22Rv1 (cell line): ENCODE measurements around the gene TRAF1.
A peak's percentile ranks its signal among the peaks of the same experiment; 100 is the strongest.

ENCODE experiments used
- H3K27ac ChIP-seq: fragments of 450-650 bp; 2 replicates; pipeline ENCODE4 v1.5.1; 2017
- CTCF ChIP-seq: fragments of 450-650 bp; IDR thresholded peaks from 2 replicates; pipeline ENCODE4 v1.5.1; 2017; ENCODE audit warnings: mild to moderate bottlenecking
- ZFX ChIP-seq: fragments of 450-650 bp; IDR thresholded peaks from 2 replicates; pipeline ENCODE4 v1.6.1; 2017; ENCODE audit warnings: antibody characterized with exemption, borderline replicate concordance

Gene TRAF1

GRCh38 chr9:120948824-120949223 lies 22.2 kb upstream of the TRAF1 start:
- no peak for TF ChIP-seq ZFX
- TF ChIP-seq CTCF: no peak
- no peak overlapping the region for H3K27ac ChIP-seq

- no peak overlapping the region for H3K27ac ChIP-seq
- TF ChIP-seq ZFX (no peak), CTCF (no peak)
These were observed 20.6 kb upstream of the TRAF1 start for GRCh38 chr9:120947222-120947621.

GRCh38 chr9:120946259-120946658 lies 19.7 kb upstream of the TRAF1 start:
- no peak overlapping the region for H3K27ac ChIP-seq

GRCh38 chr9:120944948-120945347 lies 18.4 kb upstream of the TRAF1 start:
- TF ChIP-seq CTCF: no peak
- TF ChIP-seq ZFX: no peak
- H3K27ac ChIP-seq: no peak overlapping the region

More at GRCh38 chr9:120946259-120946658, 19.7 kb upstream of the TRAF1 start:
- TF ChIP-seq ZFX (no peak), CTCF (no peak)

GRCh38 chr9:120944434-120944843 lies 17.8 kb upstream of the TRAF1 start:
- TF ChIP-seq ZFX (no peak), CTCF (no peak)
- H3K27ac ChIP-seq: no peak overlapping the region

- no peak for TF ChIP-seq ZFX
- TF ChIP-seq CTCF: no peak
- peak overlapping the region; percentile 82 for H3K27ac ChIP-seq
These were observed 15.8 kb upstream of the TRAF1 start for GRCh38 chr9:120942186-120943001.

GRCh38 chr9:120941046-120941770 lies 14.6 kb upstream of the TRAF1 start:
- H3K27ac ChIP-seq: peak overlapping the region; percentile 82
- TF ChIP-seq ZFX (no peak), CTCF (no peak)
